Measurements from ENCODE around the gene TMEM198.
A peak's percentile ranks its signal among the peaks of the same experiment; 100 is the strongest.

TMEM198 gene

GRCh38 chr2:219536425-219536824, 7.4 kb upstream of the TMEM198 start:
- Histone ChIP-seq H3K4me3 (ENCODE audit: low read depth in 1 of 5, low read length in 5 of 5) (no peak overlapping the region), H3K27me3 (ENCODE audit: control insufficient read depth in 5 of 5, insufficient read depth in 4 of 5, low read length in 5 of 5) (peaks cover 0 to 48% (median 39%) of the 10 kb centered on the region in 5 donors), H3K27ac (ENCODE audit: low read depth, low read length) (no peak overlapping the region), H3K4me1 (ENCODE audit: control insufficient read depth in 5 of 5, insufficient read depth in 5 of 5, low read length in 5 of 5) (peaks cover 0 to 1% (median under 1%) of the 10 kb centered on the region in 5 donors), H3K9me3 (ENCODE audit: control insufficient read depth in 5 of 5, low read length in 5 of 5) (no peaks in the 10 kb centered on the region), H3K36me3 (ENCODE audit: control insufficient read depth in 5 of 5, insufficient read depth in 5 of 5, low read length in 5 of 5) (peaks cover 0 to 23% (median 16%) of the 10 kb centered on the region in 5 donors), H3K9ac (ENCODE audit: low read length in 5 of 5) (no peak overlapping the region)

GRCh38 chr2:219536967-219537366, 6.9 kb upstream of the TMEM198 start:
- no peak overlapping the region for H3K27ac ChIP-seq (ENCODE audit: low read depth, low read length)
- H3K9ac ChIP-seq (ENCODE audit: low read length in 5 of 5), result no peak overlapping the region

GRCh38 chr2:219537657-219538488, 6.0 kb upstream of the TMEM198 start:
- H3K36me3 ChIP-seq (ENCODE audit: control insufficient read depth in 5 of 5, insufficient read depth in 5 of 5, low read length in 5 of 5), result peaks cover 0 to 23% (median 16%) of the 10 kb centered on the region in 5 donors
- no peaks in the 10 kb centered on the region for H3K9me3 ChIP-seq (ENCODE audit: control insufficient read depth in 5 of 5, low read length in 5 of 5)
- no peak overlapping the region for H3K4me3 ChIP-seq (ENCODE audit: low read depth in 1 of 5, low read length in 5 of 5)
- H3K27me3 ChIP-seq (ENCODE audit: control insufficient read depth in 5 of 5, insufficient read depth in 4 of 5, low read length in 5 of 5), result peaks cover 0 to 39% (median 26%) of the 10 kb centered on the region in 5 donors
- H3K4me1 ChIP-seq (ENCODE audit: control insufficient read depth in 5 of 5, insufficient read depth in 5 of 5, low read length in 5 of 5), result peaks cover 4 to 16% (median 14%) of the 10 kb centered on the region in 5 donors
- H3K27ac ChIP-seq (ENCODE audit: low read depth, low read length), result no peak overlapping the region
- H3K9ac ChIP-seq (ENCODE audit: low read length in 5 of 5), result no peak overlapping the region

More at GRCh38 chr2:219536967-219537366, 6.9 kb upstream of the TMEM198 start:
- H3K36me3 ChIP-seq (ENCODE audit: control insufficient read depth in 5 of 5, insufficient read depth in 5 of 5, low read length in 5 of 5), result peaks cover 0 to 23% (median 16%) of the 10 kb centered on the region in 5 donors
- H3K27me3 ChIP-seq (ENCODE audit: control insufficient read depth in 5 of 5, insufficient read depth in 4 of 5, low read length in 5 of 5), result peaks cover 0 to 47% (median 35%) of the 10 kb centered on the region in 5 donors
- H3K4me3 ChIP-seq (ENCODE audit: low read depth in 1 of 5, low read length in 5 of 5), result no peak overlapping the region
- H3K9me3 ChIP-seq (ENCODE audit: control insufficient read depth in 5 of 5, low read length in 5 of 5), result no peaks in the 10 kb centered on the region
- peaks cover 0 to 7% (median 6%) of the 10 kb centered on the region in 5 donors for H3K4me1 ChIP-seq (ENCODE audit: control insufficient read depth in 5 of 5, insufficient read depth in 5 of 5, low read length in 5 of 5)

GRCh38 chr2:219538504-219538951, 5.3 kb upstream of the TMEM198 start:
- H3K27ac ChIP-seq (ENCODE audit: low read depth, low read length), result no peak overlapping the region
- peaks cover 0 to 23% (median 16%) of the 10 kb centered on the region in 5 donors for H3K36me3 ChIP-seq (ENCODE audit: control insufficient read depth in 5 of 5, insufficient read depth in 5 of 5, low read length in 5 of 5)
- peaks cover 0 to 35% (median 26%) of the 10 kb centered on the region in 5 donors for H3K27me3 ChIP-seq (ENCODE audit: control insufficient read depth in 5 of 5, insufficient read depth in 4 of 5, low read length in 5 of 5)
- no peaks in the 10 kb centered on the region for H3K9me3 ChIP-seq (ENCODE audit: control insufficient read depth in 5 of 5, low read length in 5 of 5)
- H3K9ac ChIP-seq (ENCODE audit: low read length in 5 of 5), result no peak overlapping the region
- no peak overlapping the region for H3K4me3 ChIP-seq (ENCODE audit: low read depth in 1 of 5, low read length in 5 of 5)
- H3K4me1 ChIP-seq (ENCODE audit: control insufficient read depth in 5 of 5, insufficient read depth in 5 of 5, low read length in 5 of 5), result peaks cover 4 to 20% (median 19%) of the 10 kb centered on the region in 5 donors

DNA sequence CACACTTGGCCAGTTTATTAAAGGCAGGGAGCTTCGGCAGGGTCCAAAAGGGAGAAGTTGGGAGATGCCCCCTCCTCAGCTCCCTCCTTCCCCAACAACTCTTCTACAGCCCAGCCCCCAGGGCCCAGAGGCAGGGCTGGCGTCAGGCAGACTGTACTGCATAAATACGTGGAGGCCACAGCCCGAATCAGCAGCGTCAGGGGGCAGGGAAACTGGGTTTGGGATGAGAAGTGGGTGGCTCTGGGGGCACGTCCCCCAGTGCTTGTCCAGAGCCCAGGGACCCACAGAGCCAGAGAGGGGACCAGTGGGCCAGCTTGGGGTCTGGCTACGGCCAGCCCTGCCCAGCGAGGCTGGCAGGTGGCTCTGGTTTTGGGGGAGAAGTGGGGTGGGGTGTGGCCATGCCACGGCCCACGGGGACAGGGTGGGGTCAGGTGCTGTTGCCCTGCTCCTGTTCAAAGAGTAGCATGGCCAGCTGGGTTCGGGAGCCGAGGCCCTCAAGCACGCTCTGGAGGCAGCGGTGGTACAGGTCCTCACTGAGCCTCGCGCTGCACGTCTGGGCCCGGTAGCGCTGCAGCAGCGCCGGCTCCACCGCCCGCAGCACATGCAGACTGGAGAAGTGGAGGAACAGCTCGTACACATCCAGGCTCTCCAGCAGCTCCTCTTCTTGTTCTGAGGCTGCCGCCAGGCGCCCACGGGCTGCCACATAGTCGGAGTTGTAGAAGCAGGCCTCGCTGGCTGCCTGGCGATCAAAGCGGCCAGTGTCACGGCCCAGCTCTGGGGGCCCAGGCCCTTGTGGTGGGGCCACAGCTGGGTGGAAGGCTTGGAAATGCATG, 4.7 kb upstream of the TMEM198 start:
- H3K36me3 ChIP-seq (ENCODE audit: control insufficient read depth in 5 of 5, insufficient read depth in 5 of 5, low read length in 5 of 5), result peaks cover 0 to 23% (median 16%) of the 10 kb centered on the region in 5 donors
- no peaks in the 10 kb centered on the region for H3K9me3 ChIP-seq (ENCODE audit: control insufficient read depth in 5 of 5, low read length in 5 of 5)
- H3K4me3 ChIP-seq (ENCODE audit: low read depth in 1 of 5, low read length in 5 of 5), result no peak overlapping the region
- H3K27ac ChIP-seq (ENCODE audit: low read depth, low read length), result no peak overlapping the region
- H3K27me3 ChIP-seq (ENCODE audit: control insufficient read depth in 5 of 5, insufficient read depth in 4 of 5, low read length in 5 of 5), result peaks cover 0 to 32% (median 24%) of the 10 kb centered on the region in 5 donors
- H3K4me1 ChIP-seq (ENCODE audit: control insufficient read depth in 5 of 5, insufficient read depth in 5 of 5, low read length in 5 of 5), result peaks cover 4 to 25% (median 24%) of the 10 kb centered on the region in 5 donors
- no peak overlapping the region for H3K9ac ChIP-seq (ENCODE audit: low read length in 5 of 5)

DNA sequence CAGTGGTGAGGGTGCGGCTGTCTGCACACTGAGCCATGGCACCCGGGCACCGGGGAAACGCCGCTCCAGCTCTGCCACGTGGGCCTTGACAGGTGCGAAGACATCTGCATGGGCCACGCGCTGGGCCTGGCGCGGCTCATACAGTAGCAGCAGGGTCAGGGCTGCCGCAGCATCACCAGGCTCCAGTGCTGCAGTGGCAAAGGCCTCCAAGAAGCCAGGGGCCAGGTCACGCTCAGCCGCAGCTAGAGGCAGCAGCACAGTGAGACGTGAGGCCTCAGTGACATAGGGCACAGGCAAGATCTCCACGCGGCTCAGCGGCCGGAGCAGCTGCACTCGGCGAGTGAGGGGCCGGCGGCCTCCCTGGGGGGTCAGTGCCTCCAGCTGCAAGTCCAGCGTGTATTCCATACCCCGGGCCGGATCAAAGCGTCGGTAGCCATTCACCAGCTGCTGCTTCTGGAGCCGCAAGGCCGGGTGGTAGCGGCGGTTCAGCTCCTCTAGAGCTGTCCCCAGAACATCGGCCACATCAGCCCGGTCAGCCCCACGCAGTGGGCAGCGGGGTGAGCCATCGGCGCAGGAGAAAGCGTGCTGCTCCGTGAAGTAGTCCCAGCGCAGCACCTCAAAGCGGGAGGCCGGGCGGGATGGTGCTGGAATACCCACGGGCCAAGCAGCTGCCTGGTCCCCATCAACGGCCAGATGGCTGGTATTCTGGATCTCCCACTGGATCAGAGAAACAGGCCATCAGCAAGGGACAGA, 3.7 kb upstream of the TMEM198 start:
- Histone ChIP-seq H3K36me3 (ENCODE audit: control insufficient read depth in 5 of 5, insufficient read depth in 5 of 5, low read length in 5 of 5) (peaks cover 0 to 23% (median 16%) of the 10 kb centered on the region in 5 donors), H3K4me3 (ENCODE audit: low read depth in 1 of 5, low read length in 5 of 5) (no peak overlapping the region), H3K9me3 (ENCODE audit: control insufficient read depth in 5 of 5, low read length in 5 of 5) (no peaks in the 10 kb centered on the region), H3K27ac (ENCODE audit: low read depth, low read length) (no peak overlapping the region), H3K4me1 (ENCODE audit: control insufficient read depth in 5 of 5, insufficient read depth in 5 of 5, low read length in 5 of 5) (peaks cover 4 to 30% (median 30%) of the 10 kb centered on the region in 5 donors), H3K27me3 (ENCODE audit: control insufficient read depth in 5 of 5, insufficient read depth in 4 of 5, low read length in 5 of 5) (peaks cover 0 to 29% (median 20%) of the 10 kb centered on the region in 5 donors), H3K9ac (ENCODE audit: low read length in 5 of 5) (no peak overlapping the region)

DNA sequence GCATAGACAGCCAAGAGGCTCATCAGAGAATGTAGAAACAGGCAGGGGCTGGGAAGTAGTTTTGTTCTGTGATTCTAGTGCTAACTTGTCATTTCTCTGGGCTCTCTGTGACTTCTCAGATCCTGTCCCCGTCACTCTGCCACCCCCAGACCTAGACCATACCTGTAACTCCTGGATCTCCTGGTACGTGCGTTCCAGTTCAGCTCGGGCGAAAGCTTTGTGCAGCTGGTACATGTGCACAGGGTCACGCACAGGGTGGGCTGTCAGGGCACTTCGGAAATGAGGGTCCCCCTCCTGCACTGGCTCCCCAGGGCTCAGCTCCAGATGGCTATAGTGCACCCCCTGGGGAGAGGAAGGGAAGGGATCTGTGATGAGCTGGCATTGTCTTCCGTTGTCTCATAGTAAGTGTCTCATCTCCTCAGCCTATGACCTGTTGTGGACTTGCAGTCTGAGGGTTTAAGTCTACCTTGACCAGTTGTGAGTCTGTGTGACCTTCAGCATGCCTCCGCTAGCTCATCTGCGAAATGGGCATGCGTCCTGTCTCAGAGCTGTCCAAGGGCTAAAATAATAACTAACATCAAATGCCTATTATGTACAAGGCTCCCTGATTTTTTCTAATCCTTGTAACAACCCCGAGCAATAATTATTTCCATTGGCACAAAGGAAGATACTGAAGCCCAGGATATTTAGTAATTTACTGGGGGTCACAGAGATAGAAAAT, 2.9 kb upstream of the TMEM198 start:
- H3K4me3 ChIP-seq (ENCODE audit: low read depth in 1 of 5, low read length in 5 of 5), result no peak overlapping the region
- H3K4me1 ChIP-seq (ENCODE audit: control insufficient read depth in 5 of 5, insufficient read depth in 5 of 5, low read length in 5 of 5), result peaks cover 4 to 30% (median 30%) of the 10 kb centered on the region in 5 donors
- no peak overlapping the region for H3K9ac ChIP-seq (ENCODE audit: low read length in 5 of 5)
- H3K9me3 ChIP-seq (ENCODE audit: control insufficient read depth in 5 of 5, low read length in 5 of 5), result no peaks in the 10 kb centered on the region
- H3K27ac ChIP-seq (ENCODE audit: low read depth, low read length), result no peak overlapping the region
- H3K27me3 ChIP-seq (ENCODE audit: control insufficient read depth in 5 of 5, insufficient read depth in 4 of 5, low read length in 5 of 5), result peaks cover 0 to 28% (median 15%) of the 10 kb centered on the region in 5 donors
- peaks cover 0 to 23% (median 16%) of the 10 kb centered on the region in 5 donors for H3K36me3 ChIP-seq (ENCODE audit: control insufficient read depth in 5 of 5, insufficient read depth in 5 of 5, low read length in 5 of 5)

- H3K4me1 ChIP-seq (ENCODE audit: control insufficient read depth in 5 of 5, insufficient read depth in 5 of 5, low read length in 5 of 5), result peaks cover 4 to 30% (median 30%) of the 10 kb centered on the region in 5 donors
- H3K4me3 ChIP-seq (ENCODE audit: low read depth in 1 of 5, low read length in 5 of 5), result peak overlapping the region in 3 of 5 donors; percentile 38 to 50 (median 50)
- peaks cover 0 to 23% (median 16%) of the 10 kb centered on the region in 5 donors for H3K36me3 ChIP-seq (ENCODE audit: control insufficient read depth in 5 of 5, insufficient read depth in 5 of 5, low read length in 5 of 5)
- no peak overlapping the region for H3K27ac ChIP-seq (ENCODE audit: low read depth, low read length)
- H3K27me3 ChIP-seq (ENCODE audit: control insufficient read depth in 5 of 5, insufficient read depth in 4 of 5, low read length in 5 of 5), result peaks cover 0 to 20% (median 13%) of the 10 kb centered on the region in 5 donors
- no peak overlapping the region for H3K9ac ChIP-seq (ENCODE audit: low read length in 5 of 5)
- no peaks in the 10 kb centered on the region for H3K9me3 ChIP-seq (ENCODE audit: control insufficient read depth in 5 of 5, low read length in 5 of 5)
Measured at GRCh38 chr2:219541611-219542180, 2.1 kb upstream of the TMEM198 start.
